Ectodermal cell (in vitro differentiated cells): ENCODE measurements around the gene TBC1D14.

Experiments
- H3K27ac ChIP-seq: 2 replicates; pipeline ENCODE4 v1.7.0; 2013; ENCODE audit warnings: mild to moderate bottlenecking, low read depth, low read length; ENCODE audit not compliant: insufficient read depth, poor library complexity, severe bottlenecking
- H3K27me3 ChIP-seq: 2 replicates; pipeline ENCODE4 v1.7.0; 2013; ENCODE audit warnings: mild to moderate bottlenecking, low read length; ENCODE audit not compliant: insufficient read depth, control insufficient read depth, poor library complexity, severe bottlenecking
- H3K36me3 ChIP-seq: one replicate; pipeline ENCODE4 v1.7.0; 2013; ENCODE audit warnings: low read length; ENCODE audit not compliant: control insufficient read depth, insufficient read depth
- H3K4me1 ChIP-seq: one replicate; pipeline ENCODE4 v1.7.0; 2013; ENCODE audit warnings: low read length; ENCODE audit not compliant: control insufficient read depth, insufficient read depth
- H3K4me3 ChIP-seq: 2 replicates; pipeline ENCODE4 v1.7.0; 2013; ENCODE audit warnings: low read depth, low read length, control low read depth; ENCODE audit not compliant: insufficient read depth
- H3K9me3 ChIP-seq: 2 replicates; pipeline ENCODE4 v1.7.0; 2013; ENCODE audit warnings: mild to moderate bottlenecking, low read length, moderate library complexity; ENCODE audit not compliant: control insufficient read depth
- WGBS, 2 experiments: methylation state at CpG; one replicate each; pipeline ENCODE4 v1.1.7; 2013; ENCODE audit warnings: missing lambda C conversion rate in 2 of 2; 5-methylcytosine and 5-hydroxymethylcytosine counted together

Gene TBC1D14

DNA sequence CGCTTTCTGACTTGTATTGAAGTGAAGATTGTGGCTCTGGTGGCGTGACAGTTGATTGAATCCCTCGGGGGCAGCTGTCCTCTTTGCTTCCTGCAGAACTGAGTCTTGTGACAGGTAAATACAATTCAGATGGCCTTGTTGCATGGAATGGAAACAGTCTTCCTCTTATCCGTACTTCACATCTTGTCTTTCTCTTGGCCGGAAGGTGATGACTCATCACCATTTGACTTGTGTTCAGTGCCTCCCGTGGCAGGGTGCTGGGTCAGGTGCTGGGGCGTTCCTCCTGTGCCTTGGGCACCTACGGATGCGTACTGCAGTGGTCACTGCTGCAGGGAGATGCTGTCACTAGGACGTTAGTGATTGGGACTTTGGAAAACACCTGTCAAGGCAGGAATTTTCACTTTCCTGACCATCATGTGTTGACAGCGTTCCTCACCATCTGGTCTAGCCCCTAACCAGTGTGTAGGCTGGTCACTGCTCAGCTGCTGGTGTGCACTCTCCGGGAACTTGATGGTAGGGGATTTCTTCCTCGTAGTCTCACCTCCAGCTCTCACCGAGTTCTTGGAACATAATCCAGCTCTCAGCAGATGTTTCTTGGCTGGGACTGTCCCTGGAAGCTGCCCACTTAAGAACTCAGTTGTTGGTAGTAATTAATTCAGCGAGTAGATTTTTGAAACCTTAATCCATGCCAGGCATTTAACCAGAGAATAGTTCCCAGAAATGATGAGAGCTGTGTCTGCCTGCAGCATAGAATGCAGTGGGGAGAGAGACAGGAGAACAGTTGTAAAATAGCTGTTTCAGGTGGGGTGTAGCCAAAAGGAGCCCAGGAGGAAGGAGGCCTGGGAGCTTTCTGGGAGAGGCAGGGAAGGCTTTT is 7.2 kb downstream of the TBC1D14 start:
- Histone ChIP-seq H3K36me3 (no peaks in the 10 kb centered on the region), H3K4me3 (no peak overlapping the region), H3K4me1 (peaks cover 7% of the 10 kb centered on the region), H3K9me3 (no peaks in the 10 kb centered on the region), H3K27ac (no peak overlapping the region), H3K27me3 (no peaks in the 10 kb centered on the region)
- 84 to 88% methylated on average over 15 of the region's 15 CpGs for WGBS, 2 experiments

DNA sequence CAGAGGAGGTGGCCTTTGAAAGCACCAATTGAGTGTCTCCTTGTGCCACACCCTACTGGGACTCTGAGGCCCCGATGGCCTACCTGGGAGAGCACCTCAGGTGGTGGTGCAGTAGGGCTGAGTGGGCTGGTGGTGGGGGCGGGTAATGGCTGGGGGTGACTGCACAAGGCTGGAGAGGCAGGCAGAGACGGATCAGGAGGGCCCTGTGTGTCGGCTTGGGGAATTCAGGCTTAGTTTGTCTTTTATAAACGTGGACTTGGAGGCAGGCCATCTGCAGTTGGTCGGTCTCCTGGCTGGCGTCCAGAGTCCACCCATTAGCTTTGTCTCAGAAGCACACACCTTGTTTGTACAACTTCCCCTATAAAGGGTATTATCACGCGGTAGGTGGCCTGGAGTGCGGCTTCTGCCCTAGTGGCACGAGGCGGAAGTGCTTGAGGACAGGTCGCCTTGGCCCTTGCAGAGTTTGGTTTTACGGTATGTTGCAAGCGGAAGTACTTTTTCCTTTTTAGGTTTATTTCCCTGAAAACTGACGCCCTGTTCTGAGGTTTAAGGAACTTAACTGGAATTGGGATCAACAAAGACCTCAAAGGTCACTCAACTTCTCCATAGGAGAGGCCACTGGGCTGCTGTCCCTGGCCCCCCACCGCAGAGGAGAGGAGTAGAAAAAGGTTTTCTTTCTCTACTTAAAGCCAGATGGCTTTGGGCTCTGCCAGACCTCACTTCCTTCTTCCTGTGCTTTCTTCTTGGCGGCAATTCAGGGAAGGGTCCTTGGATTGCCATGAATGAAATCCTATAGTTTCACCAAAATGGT is 8.0 kb downstream of the TBC1D14 start:
- 65 to 72% methylated on average over 18 of the region's 18 CpGs for WGBS, 2 experiments
- no peak overlapping the region for H3K27ac ChIP-seq

DNA sequence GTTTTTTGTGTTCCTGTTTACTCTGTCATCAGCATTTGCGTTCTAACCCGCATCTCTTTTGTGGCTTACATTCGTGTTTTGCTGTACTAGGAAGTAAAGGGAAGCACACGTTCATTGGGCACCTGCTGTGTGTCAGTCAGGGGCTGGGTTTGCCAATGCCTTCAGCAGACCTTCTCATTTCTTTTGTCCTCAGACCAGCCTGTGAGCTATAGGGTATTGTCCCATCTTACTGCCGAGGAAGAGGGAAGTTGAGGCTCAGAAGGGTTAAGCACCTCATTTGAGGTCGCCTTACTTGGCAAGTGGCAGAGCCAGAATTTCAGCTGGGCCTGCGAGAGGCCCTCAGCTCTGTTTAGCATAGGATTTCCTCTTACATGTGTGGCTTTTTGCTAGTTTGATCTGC is 8.7 kb downstream of the TBC1D14 start:
- Histone ChIP-seq H3K4me3 (no peak overlapping the region), H3K4me1 (peaks cover 16% of the 10 kb centered on the region), H3K27ac (no peak overlapping the region), H3K36me3 (peaks cover 2% of the 10 kb centered on the region), H3K27me3 (no peaks in the 10 kb centered on the region), H3K9me3 (no peaks in the 10 kb centered on the region)
- 77 to 80% methylated on average over 7 of the region's 7 CpGs for WGBS, 2 experiments

More for the DNA sequence above, 8.0 kb downstream of the TBC1D14 start:
- H3K36me3 ChIP-seq, result no peaks in the 10 kb centered on the region
- no peaks in the 10 kb centered on the region for H3K27me3 ChIP-seq
- H3K9me3 ChIP-seq, result no peaks in the 10 kb centered on the region
- H3K4me1 ChIP-seq, result peaks cover 15% of the 10 kb centered on the region
- no peak overlapping the region for H3K4me3 ChIP-seq

DNA sequence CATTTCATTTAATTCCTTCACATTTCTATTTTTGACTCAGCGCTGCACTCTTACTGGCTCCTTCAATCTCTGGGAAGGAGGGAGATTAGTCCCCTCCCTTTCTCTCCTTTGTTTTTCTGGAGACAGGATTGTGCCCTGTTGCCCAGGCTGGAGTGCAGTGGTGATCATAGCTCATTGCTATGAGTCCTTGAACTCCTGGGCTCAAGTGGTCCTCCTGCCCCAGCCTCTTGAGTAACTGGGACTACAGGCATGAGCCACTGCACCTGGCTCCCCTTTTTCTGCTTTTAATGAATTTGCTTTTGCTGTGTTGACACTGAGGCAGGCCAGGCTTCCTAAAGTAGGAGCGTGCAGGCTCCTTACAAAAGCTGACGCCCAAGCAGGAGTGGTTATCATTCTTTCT is 10.5 kb downstream of the TBC1D14 start:
- Histone ChIP-seq H3K27ac (no peak overlapping the region), H3K36me3 (peaks cover 16% of the 10 kb centered on the region), H3K4me3 (no peak overlapping the region), H3K9me3 (no peaks in the 10 kb centered on the region), H3K27me3 (no peaks in the 10 kb centered on the region), H3K4me1 (peaks cover 16% of the 10 kb centered on the region)
- WGBS, 2 experiments, result 57 to 60% methylated on average over 3 of the region's 3 CpGs

DNA sequence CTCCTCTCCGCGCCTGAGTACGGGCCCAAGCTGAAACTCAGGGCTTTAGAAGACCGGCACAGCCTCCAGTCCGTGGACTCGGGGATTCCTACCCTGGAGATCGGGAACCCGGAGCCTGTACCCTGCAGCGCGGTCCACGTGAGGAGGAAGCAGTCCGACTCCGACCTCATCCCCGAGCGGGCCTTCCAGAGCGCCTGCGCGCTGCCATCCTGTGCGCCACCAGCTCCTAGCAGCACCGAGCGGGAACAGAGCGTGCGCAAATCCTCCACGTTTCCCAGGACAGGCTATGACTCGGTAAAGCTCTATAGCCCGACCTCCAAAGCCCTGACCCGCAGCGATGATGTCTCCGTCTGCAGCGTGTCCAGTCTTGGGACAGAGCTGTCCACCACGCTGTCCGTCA is 13.9 kb downstream of the TBC1D14 start:
- Histone ChIP-seq H3K9me3 (no peaks in the 10 kb centered on the region), H3K4me3 (no peak overlapping the region), H3K27ac (no peak overlapping the region), H3K4me1 (peaks cover 9% of the 10 kb centered on the region), H3K36me3 (peaks cover 16% of the 10 kb centered on the region), H3K27me3 (no peaks in the 10 kb centered on the region)
- WGBS, 2 experiments, result 96% methylated on average over 32 of the region's 32 CpGs

DNA sequence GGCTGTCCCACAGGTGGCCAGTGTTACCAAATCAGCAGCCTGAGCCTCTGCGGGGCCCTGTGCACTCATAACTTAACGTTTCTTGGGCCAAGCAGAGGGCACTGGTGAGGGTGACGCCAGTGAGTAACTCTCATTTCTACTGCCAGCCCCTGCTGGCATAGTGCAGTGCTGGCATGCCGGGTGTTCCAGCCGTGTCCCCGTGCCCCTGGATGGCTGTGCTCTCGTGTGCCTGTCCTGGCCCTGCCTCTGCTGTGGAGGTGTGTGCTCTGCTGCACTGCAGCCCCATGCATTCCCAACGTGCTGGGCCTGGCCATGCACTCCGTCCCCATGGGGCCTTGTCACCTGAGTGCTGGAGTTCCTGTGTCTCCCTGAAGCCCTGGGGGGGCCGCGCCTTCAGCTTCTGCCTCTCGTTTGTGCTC is 14.7 kb downstream of the TBC1D14 start:
- Histone ChIP-seq H3K27me3 (no peaks in the 10 kb centered on the region), H3K9me3 (no peaks in the 10 kb centered on the region), H3K27ac (no peak overlapping the region), H3K36me3 (peaks cover 16% of the 10 kb centered on the region), H3K4me1 (peaks cover 15% of the 10 kb centered on the region), H3K4me3 (no peak overlapping the region)
- WGBS, 2 experiments, result 93 to 94% methylated on average over 12 of the region's 12 CpGs

DNA sequence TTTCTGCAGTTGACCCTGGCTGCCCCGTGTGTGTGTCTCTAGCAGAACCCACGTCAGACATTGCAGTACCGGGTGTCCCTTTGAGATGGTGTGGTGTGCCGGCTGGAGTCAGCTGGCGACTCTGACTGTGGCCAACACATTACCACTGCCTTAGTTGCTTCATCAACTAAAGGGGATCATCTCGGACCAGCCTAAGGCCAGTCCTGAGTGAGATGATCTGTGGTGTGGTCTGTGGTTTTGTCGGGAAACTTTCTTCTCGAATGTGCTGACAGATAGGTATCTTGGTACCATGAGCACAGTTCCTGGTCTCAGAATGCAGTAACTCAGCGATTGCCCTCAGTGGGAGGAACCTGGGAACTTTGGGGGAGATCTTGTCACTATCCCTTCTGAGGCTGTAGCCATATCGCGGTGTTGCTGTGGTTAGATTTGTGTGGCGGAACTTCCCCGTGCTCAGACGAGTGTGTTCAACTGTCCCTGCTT is 15.8 kb downstream of the TBC1D14 start:
- no peaks in the 10 kb centered on the region for H3K9me3 ChIP-seq

DNA sequence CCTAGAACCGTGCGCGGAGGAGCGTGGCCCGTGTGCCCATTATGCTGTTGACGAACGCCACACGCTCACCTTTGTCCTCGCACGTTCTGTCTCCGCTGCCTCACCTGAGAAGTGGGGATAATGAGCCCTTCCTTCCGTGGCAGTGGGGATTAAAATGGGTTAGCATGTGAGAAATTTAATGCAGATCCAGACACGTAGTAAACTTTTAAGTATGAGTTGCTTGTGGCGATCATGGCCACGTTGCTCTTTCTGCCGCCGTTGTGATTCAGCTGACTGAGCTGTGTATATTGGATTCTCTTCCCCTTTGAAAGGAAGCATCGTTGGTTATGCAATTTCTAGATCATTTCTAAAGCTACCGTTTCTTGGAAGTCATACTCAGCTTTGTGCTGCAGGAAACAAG is 16.5 kb downstream of the TBC1D14 start:
- Histone ChIP-seq H3K27ac (no peak overlapping the region), H3K9me3 (no peaks in the 10 kb centered on the region), H3K36me3 (peaks cover 16% of the 10 kb centered on the region), H3K4me3 (no peak overlapping the region), H3K27me3 (no peaks in the 10 kb centered on the region), H3K4me1 (peaks cover 26% of the 10 kb centered on the region)
- 96% methylated on average over 19 of the region's 19 CpGs for WGBS, 2 experiments

More for the DNA sequence above, 15.8 kb downstream of the TBC1D14 start:
- 94 to 97% methylated on average over 14 of the region's 14 CpGs for WGBS, 2 experiments
- H3K36me3 ChIP-seq, result peaks cover 16% of the 10 kb centered on the region
- H3K4me1 ChIP-seq, result peaks cover 26% of the 10 kb centered on the region
- H3K27me3 ChIP-seq, result no peaks in the 10 kb centered on the region
- no peak overlapping the region for H3K4me3 ChIP-seq
- H3K27ac ChIP-seq, result no peak overlapping the region

DNA sequence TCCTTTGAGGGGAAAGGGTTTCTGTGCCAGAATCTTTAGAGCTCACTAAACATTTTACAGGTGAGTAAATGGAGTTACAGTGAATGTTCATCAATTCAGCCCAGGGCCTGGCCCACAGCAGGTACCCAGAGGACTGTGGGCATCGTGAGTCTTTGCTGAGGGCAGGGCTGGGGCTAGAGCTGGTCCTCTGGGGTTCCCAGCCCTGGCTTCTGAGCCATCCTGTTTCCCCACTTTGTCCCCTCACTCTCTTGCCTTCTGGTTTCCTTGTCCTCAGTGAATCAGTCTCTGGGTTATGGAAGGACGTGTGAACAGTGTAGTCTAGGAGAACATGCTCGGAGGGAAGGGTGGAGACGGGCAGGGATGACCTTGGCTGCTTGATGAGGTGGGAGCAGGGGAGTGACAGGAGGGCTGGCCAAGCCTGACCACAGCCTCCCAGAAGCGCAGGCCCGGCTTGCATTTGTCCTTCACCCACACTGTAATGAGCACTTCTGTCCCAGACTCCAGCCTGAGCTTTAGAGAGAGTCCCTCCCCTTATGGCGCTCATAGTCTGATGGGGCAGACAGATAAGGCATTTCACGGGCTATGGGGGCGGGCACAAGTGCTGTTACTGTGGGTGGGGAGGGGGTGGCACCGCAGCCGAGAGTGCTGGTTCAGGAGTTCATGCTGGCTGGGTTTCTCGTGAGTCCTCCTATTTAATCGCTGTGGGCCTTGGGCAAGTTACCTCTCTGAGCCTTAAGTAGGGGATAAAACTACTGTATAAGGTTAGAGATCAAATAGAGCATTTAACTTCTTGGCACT is 17.3 kb downstream of the TBC1D14 start:
- Histone ChIP-seq H3K27ac (no peak overlapping the region), H3K4me3 (no peak overlapping the region), H3K36me3 (peaks cover 16% of the 10 kb centered on the region), H3K27me3 (no peaks in the 10 kb centered on the region), H3K9me3 (no peaks in the 10 kb centered on the region), H3K4me1 (peaks cover 26% of the 10 kb centered on the region)
- WGBS, 2 experiments, result 72 to 73% methylated on average over 13 of the region's 13 CpGs
